Measurements from ENCODE around the gene PIP. TPM values are rescaled to one million over a fixed set of nuclear protein-coding genes. Genes with fewer than 3 reads are reported as not detected.

Gene PIP
- total RNA-seq, 3 donors from 2014 or later (not counting 1 experiment from before 2014, with no cell fraction given), result not detected

GRCh38 chr7:143181349-143181748 is 49.5 kb downstream of the PIP start:
- Mint-ChIP-seq H3K9me3 (peaks cover 5 to 6% of the 10 kb centered on the region in 2 donors), H3K36me3 (peaks cover 14% of the 10 kb centered on the region), H3K4me3 (no peak overlapping the region), H3K27me3 (ENCODE audit: low read depth in 2 of 2) (peaks cover 3 to 39% of the 10 kb centered on the region in 2 donors), H3K27ac (no peak overlapping the region), H3K4me1 (no peaks in the 10 kb centered on the region)
- no peaks in the 10 kb centered on the region for H3K36me3 ChIP-seq (ENCODE audit: control insufficient read depth, insufficient read depth, low read length)
- TF ChIP-seq, protein P1, sequence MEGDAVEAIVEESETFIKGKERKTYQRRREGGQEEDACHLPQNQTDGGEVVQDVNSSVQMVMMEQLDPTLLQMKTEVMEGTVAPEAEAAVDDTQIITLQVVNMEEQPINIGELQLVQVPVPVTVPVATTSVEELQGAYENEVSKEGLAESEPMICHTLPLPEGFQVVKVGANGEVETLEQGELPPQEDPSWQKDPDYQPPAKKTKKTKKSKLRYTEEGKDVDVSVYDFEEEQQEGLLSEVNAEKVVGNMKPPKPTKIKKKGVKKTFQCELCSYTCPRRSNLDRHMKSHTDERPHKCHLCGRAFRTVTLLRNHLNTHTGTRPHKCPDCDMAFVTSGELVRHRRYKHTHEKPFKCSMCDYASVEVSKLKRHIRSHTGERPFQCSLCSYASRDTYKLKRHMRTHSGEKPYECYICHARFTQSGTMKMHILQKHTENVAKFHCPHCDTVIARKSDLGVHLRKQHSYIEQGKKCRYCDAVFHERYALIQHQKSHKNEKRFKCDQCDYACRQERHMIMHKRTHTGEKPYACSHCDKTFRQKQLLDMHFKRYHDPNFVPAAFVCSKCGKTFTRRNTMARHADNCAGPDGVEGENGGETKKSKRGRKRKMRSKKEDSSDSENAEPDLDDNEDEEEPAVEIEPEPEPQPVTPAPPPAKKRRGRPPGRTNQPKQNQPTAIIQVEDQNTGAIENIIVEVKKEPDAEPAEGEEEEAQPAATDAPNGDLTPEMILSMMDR (IDR thresholded peaks at IDR 0.05), result no peak
- H3K4me3 ChIP-seq (ENCODE audit: low read length), result no peak overlapping the region
- no peak for DNase-seq
- no peaks in the 10 kb centered on the region for H3K27me3 ChIP-seq (ENCODE audit: control insufficient read depth, insufficient read depth, low read length)
- H3K27ac ChIP-seq (ENCODE audit: low read length), result no peak overlapping the region
- 61% methylated on average over 2 of the region's 2 CpGs for WGBS (ENCODE audit: insufficient coverage)
- peaks cover 6% of the 10 kb centered on the region for H3K9me3 ChIP-seq (ENCODE audit: control insufficient read depth, insufficient read depth, low read length)
- no peaks in the 10 kb centered on the region for H3K4me1 ChIP-seq (ENCODE audit: control insufficient read depth, insufficient read depth, low read length)
- intact Hi-C loops (cut with micrococcal nuclease), result no loop called here
- no peak for ATAC-seq

DNA sequence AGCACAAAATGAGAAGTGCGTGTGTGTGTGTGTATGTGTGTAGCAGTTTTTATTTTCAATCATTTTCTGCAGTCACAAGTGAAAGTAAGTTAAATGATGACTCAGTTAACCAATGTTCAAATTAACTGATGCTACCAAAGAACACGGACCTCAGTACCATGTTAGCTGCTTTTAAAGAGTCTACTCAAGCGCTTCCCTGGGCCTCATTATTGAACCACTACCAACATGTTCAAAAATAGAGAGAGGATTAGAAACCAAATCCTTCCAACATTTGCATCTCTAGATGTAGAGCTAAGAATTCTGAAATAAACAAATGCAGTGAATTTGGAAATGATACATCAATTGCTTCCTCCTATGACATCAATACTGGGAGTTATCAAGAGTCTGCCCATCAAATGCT is 51.1 kb downstream of the PIP start, which contains the start of gene TAS2R39:
Gene TAS2R39 (plus strand): TSS at position 396 of the 400 bp plus-strand sequence. CDS start 0 bp downstream, at position 396.
- H3K4me3 ChIP-seq (ENCODE audit: low read length), result no peak within 1 kb of the TSS
- no peaks in the 10 kb centered on the region for H3K4me1 ChIP-seq (ENCODE audit: control insufficient read depth, insufficient read depth, low read length)
- H3K27ac Mint-ChIP-seq, result no peak within 1 kb of the TSS
- H3K4me1 Mint-ChIP-seq, result no peaks in the 10 kb centered on the region
- WGBS (ENCODE audit: insufficient coverage), result 79% methylated on average over 3 of the region's 3 CpGs
- no peak within 1 kb of the TSS for H3K27ac ChIP-seq (ENCODE audit: low read length)
- H3K9me3 Mint-ChIP-seq, result peaks cover 1% of the 10 kb centered on the region in 2 donors
- ATAC-seq (no peak), DNase-seq (no peak)
- no peaks in the 10 kb centered on the region for H3K9me3 ChIP-seq (ENCODE audit: control insufficient read depth, insufficient read depth, low read length)
- intact Hi-C loops (cut with micrococcal nuclease), result no loop called here
- peaks cover 6% of the 10 kb centered on the region for H3K36me3 Mint-ChIP-seq
- no peaks in the 10 kb centered on the region for H3K27me3 ChIP-seq (ENCODE audit: control insufficient read depth, insufficient read depth, low read length)
- H3K4me3 Mint-ChIP-seq, result no peak within 1 kb of the TSS
- no peaks in the 10 kb centered on the region for H3K36me3 ChIP-seq (ENCODE audit: control insufficient read depth, insufficient read depth, low read length)
- TF ChIP-seq, protein P1 (IDR thresholded peaks at IDR 0.05), result no peak
- peaks cover 7 to 39% of the 10 kb centered on the region in 2 donors for H3K27me3 Mint-ChIP-seq (ENCODE audit: low read depth in 2 of 2)

DNA sequence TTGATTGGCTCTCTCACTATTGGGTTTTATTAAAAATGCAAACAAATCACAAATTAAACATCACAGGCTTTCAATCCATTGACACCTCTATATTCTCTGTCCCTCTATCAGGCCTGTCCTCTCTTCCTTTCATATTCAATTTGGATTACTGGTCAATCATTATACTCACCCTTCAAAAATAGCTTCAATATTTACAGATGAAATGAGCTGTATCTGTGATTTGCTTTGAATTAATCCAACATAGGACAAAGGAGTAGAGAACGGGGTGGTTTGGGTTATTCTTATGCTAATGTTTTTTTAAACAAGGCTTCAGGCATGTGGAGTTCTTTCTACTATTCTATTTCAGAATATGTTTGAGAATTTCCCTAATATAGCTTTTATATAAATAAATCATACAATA is 53.7 kb downstream of the PIP start:
- Mint-ChIP-seq H3K4me3 (no peak overlapping the region), H3K27me3 (ENCODE audit: low read depth in 2 of 2) (peaks cover 4 to 21% of the 10 kb centered on the region in 2 donors), H3K27ac (no peak overlapping the region), H3K9me3 (no peaks in the 10 kb centered on the region), H3K36me3 (no peaks in the 10 kb centered on the region), H3K4me1 (no peaks in the 10 kb centered on the region)
- DNase-seq (no peak), ATAC-seq (no peak)
- Histone ChIP-seq H3K27ac (ENCODE audit: low read length) (no peak overlapping the region), H3K27me3 (ENCODE audit: control insufficient read depth, insufficient read depth, low read length) (no peaks in the 10 kb centered on the region), H3K4me1 (ENCODE audit: control insufficient read depth, insufficient read depth, low read length) (no peaks in the 10 kb centered on the region), H3K9me3 (ENCODE audit: control insufficient read depth, insufficient read depth, low read length) (no peaks in the 10 kb centered on the region), H3K4me3 (ENCODE audit: low read length) (no peak overlapping the region), H3K36me3 (ENCODE audit: control insufficient read depth, insufficient read depth, low read length) (no peaks in the 10 kb centered on the region)
- intact Hi-C loops (cut with micrococcal nuclease), result no loop called here
- TF ChIP-seq, protein P1 (IDR thresholded peaks at IDR 0.05), result no peak
- WGBS (ENCODE audit: insufficient coverage), result no CpG with 5 or more reads among the region's 1 CpG

- intact Hi-C loops (cut with micrococcal nuclease), result no loop called here
- Histone ChIP-seq H3K9me3 (ENCODE audit: control insufficient read depth, insufficient read depth, low read length) (no peaks in the 10 kb centered on the region), H3K36me3 (ENCODE audit: control insufficient read depth, insufficient read depth, low read length) (no peaks in the 10 kb centered on the region), H3K27ac (ENCODE audit: low read length) (no peak overlapping the region), H3K4me3 (ENCODE audit: low read length) (no peak overlapping the region), H3K4me1 (ENCODE audit: control insufficient read depth, insufficient read depth, low read length) (no peaks in the 10 kb centered on the region), H3K27me3 (ENCODE audit: control insufficient read depth, insufficient read depth, low read length) (peaks cover 2% of the 10 kb centered on the region)
- no peak for ATAC-seq
- TF ChIP-seq, protein P1 (IDR thresholded peaks at IDR 0.05), result no peak
- H3K4me3 Mint-ChIP-seq, result no peak overlapping the region
- H3K27me3 Mint-ChIP-seq (ENCODE audit: low read depth in 2 of 2), result peaks cover 4 to 8% of the 10 kb centered on the region in 2 donors
- no peak for DNase-seq
- no peaks in the 10 kb centered on the region for H3K4me1 Mint-ChIP-seq
- 90% methylated on average over 6 of the region's 6 CpGs for WGBS (ENCODE audit: insufficient coverage)
- no peak overlapping the region for H3K27ac Mint-ChIP-seq
- H3K36me3 Mint-ChIP-seq, result no peaks in the 10 kb centered on the region
- H3K9me3 Mint-ChIP-seq, result no peaks in the 10 kb centered on the region
Measured at GRCh38 chr7:143188994-143189393, 57.1 kb downstream of the PIP start.
